Keratinocyte (primary cell): ENCODE results near the gene BTBD17. TPM values are rescaled to one million over a fixed set of nuclear protein-coding genes. Genes with fewer than 3 reads are reported as not detected.

Experiments
- DNase-seq: peaks from one replicate; pipeline ENCODE4 v3.0.0-alpha.2; 2011; ENCODE audit warnings: low read depth, missing footprints, low spot score
- FAIRE-seq: peaks from 2 replicates; lab custom pipeline; 2011; peaks lifted over from hg19 to GRCh38; lab: Jason Lieb, UNC
- H2AFZ ChIP-seq: 2 replicates; pipeline ENCODE4 v1.6.0; 2012; ENCODE audit warnings: low read length, control low read depth, inconsistent platforms; ENCODE audit not compliant: control insufficient read depth
- H3K27ac ChIP-seq: 2 replicates; pipeline ENCODE4 v1.5.1; 2011; ENCODE audit warnings: low read length; ENCODE audit not compliant: control insufficient read depth, insufficient read depth
- H3K27me3 ChIP-seq: 3 replicates; pipeline ENCODE4 v1.6.0; 2011; ENCODE audit warnings: low read length; ENCODE audit not compliant: control insufficient read depth, insufficient read depth; ENCODE audit errors: extremely low read depth
- H3K36me3 ChIP-seq, 2 experiments: 2 replicates in 1 of 2; 3 replicates in 1 of 2; pipeline ENCODE4 v1.5.1; 2011; ENCODE audit warnings: low read length in 2 of 2, mild to moderate bottlenecking in 1 of 2; ENCODE audit not compliant: control insufficient read depth in 2 of 2, insufficient read depth in 2 of 2; ENCODE audit errors: extremely low read depth in 1 of 2
- H3K4me1 ChIP-seq: 3 replicates; pipeline ENCODE4 v1.5.1; 2011; ENCODE audit warnings: low read length; ENCODE audit not compliant: control insufficient read depth, insufficient read depth; ENCODE audit errors: extremely low read depth
- H3K4me2 ChIP-seq: 3 replicates; pipeline ENCODE4 v1.6.0; 2011; ENCODE audit warnings: low read depth, low read length; ENCODE audit not compliant: control insufficient read depth, insufficient read depth; ENCODE audit errors: extremely low read depth
- H3K4me3 ChIP-seq, 3 experiments: fragments of 200-600 bp in 1 of 3; sonication (generic) in 1 of 3; 2 replicates in 2 of 3; 3 replicates in 1 of 3; pipeline ENCODE4 v1.5.1; 2011 to 2016; ENCODE audit warnings: low read length in 3 of 3, mild to moderate bottlenecking in 3 of 3, control low read depth in 2 of 3, inconsistent platforms in 1 of 3, low read depth in 1 of 3, mixed read lengths in 1 of 3, mixed run types in 1 of 3, moderate library complexity in 1 of 3; ENCODE audit not compliant: control insufficient read depth in 2 of 3, insufficient read depth in 2 of 3; ENCODE audit errors: extremely low read depth in 1 of 3
- H3K79me2 ChIP-seq: 2 replicates; pipeline ENCODE4 v1.6.0; 2012; ENCODE audit warnings: low read length; ENCODE audit not compliant: control insufficient read depth, insufficient read depth
- H3K9ac ChIP-seq: 3 replicates; pipeline ENCODE4 v1.6.0; 2011; ENCODE audit warnings: low read length; ENCODE audit not compliant: control insufficient read depth, insufficient read depth; ENCODE audit errors: extremely low read depth
- H3K9me1 ChIP-seq: 3 replicates; pipeline ENCODE4 v1.6.0; 2011; ENCODE audit warnings: low read length; ENCODE audit not compliant: control insufficient read depth, insufficient read depth; ENCODE audit errors: extremely low read depth
- H3K9me3 ChIP-seq: 2 replicates; pipeline ENCODE4 v1.5.1; 2012; ENCODE audit warnings: low read depth, low read length; ENCODE audit not compliant: control insufficient read depth
- H4K20me1 ChIP-seq: 3 replicates; pipeline ENCODE4 v1.6.0; 2011; ENCODE audit warnings: low read length; ENCODE audit not compliant: control insufficient read depth, insufficient read depth; ENCODE audit errors: extremely low read depth
- EZH2 ChIP-seq: IDR thresholded peaks from one replicate; pipeline ENCODE4 v1.6.1; 2012; ENCODE audit warnings: inconsistent platforms, mild to moderate bottlenecking, low read length, moderate library complexity
- dilution Hi-C: fragments of 300-500 bp; cut with MboI; formaldehyde crosslinking; loops from one replicate; pipeline ENCODE4 v1.7.0; 2020; ENCODE audit warnings: low sequenced_read_pairs; ENCODE audit not compliant: extremely low pct_ligation_motif_present
- polyA plus RNA-seq, 5 experiments: library from polyadenylated mRNA; depleted of rRNA in 3 of 5; stranded (reverse) in 3 of 5; stranded (forward) in 1 of 5; unstranded in 1 of 5; fragments of >200 nt; gene quantifications; 1 replicate in 1 of 5; 2 replicates in 3 of 5; 3 replicates in 1 of 5; pipeline versions ENCODE4 v1.2.1 to v1.2.3, GENCODE V29; 2011 to 2012; ENCODE audit warnings: missing spikeins in 2 of 5, low read depth in 1 of 5, low replicate concordance in 1 of 5
- TF ChIP-seq, protein P1 (sequence below), 3 experiments: IDR thresholded peaks in 1 of 3; conservative IDR thresholded peaks in 1 of 3; optimal IDR thresholded peaks in 1 of 3; 2 replicates in 2 of 3; 3 replicates in 1 of 3; pipeline versions ENCODE3 to v1.5.1; 2011; ENCODE audit warnings: low read length in 3 of 3, mild to moderate bottlenecking in 3 of 3, moderate library complexity in 2 of 3, control low read depth in 1 of 3, inconsistent platforms in 1 of 3; ENCODE audit not compliant: insufficient read depth in 2 of 3; ENCODE audit errors: extremely low read depth in 1 of 3

Gene BTBD17
- polyA plus RNA-seq, 1 donor (not counting 4 experiments of a cell fraction or from before 2014, with no cell fraction given) = not detected

DNA sequence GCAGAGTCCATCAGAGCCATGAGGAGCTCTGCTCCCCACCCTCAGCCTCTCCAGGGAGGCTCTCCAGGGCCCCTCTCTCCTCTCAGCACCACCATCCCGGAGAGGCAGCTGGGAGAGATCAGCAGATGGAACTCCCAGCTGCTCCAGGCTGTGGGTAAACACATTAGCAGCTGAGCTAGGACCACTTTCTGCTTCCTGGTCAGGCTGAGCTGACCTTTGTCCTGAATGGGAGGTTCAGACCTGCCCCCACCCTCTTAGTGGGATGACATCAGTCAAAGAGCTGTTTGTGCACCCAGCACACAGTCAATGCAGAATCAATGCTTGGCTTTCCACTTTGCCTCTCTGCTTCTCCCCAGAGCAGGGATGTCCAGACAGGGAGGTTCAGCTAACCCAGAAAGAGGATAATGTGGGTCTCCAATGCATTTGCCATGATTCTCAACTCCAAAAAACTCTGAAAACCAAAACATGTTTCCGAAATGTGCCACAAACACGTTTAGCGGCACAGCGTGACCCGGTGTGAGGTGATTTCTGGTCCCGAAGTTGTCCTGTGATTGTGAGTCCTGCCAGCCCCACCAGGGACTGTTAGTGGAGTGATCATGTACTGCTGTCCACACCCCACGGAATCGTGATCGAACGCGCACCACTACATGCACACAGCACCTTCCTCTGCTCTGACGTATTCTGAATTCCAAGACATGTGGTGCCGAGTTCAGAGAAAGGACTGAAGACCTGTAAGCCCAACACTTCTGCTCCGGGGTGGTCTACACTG, 12.4 kb upstream of the BTBD17 start:
- Histone ChIP-seq H3K27ac (no peak overlapping the region), H3K79me2 (no peaks in the 10 kb centered on the region), H3K4me1 (no peaks in the 10 kb centered on the region), H2AFZ (no peak overlapping the region), H3K4me3 (no peak overlapping the region), H4K20me1 (no peaks in the 10 kb centered on the region), H3K9ac (no peak overlapping the region), H3K9me1 (no peaks in the 10 kb centered on the region), H3K27me3 (peaks cover 6% of the 10 kb centered on the region), H3K36me3 (no peaks in the 10 kb centered on the region), H3K9me3 (no peaks in the 10 kb centered on the region), H3K4me2 (no peak overlapping the region)
- DNase-seq = no peak
- no peak for FAIRE-seq
- no peak for TF ChIP-seq EZH2
- TF ChIP-seq, protein P1, sequence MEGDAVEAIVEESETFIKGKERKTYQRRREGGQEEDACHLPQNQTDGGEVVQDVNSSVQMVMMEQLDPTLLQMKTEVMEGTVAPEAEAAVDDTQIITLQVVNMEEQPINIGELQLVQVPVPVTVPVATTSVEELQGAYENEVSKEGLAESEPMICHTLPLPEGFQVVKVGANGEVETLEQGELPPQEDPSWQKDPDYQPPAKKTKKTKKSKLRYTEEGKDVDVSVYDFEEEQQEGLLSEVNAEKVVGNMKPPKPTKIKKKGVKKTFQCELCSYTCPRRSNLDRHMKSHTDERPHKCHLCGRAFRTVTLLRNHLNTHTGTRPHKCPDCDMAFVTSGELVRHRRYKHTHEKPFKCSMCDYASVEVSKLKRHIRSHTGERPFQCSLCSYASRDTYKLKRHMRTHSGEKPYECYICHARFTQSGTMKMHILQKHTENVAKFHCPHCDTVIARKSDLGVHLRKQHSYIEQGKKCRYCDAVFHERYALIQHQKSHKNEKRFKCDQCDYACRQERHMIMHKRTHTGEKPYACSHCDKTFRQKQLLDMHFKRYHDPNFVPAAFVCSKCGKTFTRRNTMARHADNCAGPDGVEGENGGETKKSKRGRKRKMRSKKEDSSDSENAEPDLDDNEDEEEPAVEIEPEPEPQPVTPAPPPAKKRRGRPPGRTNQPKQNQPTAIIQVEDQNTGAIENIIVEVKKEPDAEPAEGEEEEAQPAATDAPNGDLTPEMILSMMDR (optimal IDR thresholded peaks at IDR 0.05 in 1 of 3, IDR thresholded peaks at IDR 0.05 in 1 of 3, conservative IDR thresholded peaks at IDR 0.05 in 1 of 3; ENCODE audit: extremely low read depth in 1 of 3, insufficient read depth in 2 of 3, low read length in 3 of 3) = no peak
- dilution Hi-C loops = no loop called here

DNA sequence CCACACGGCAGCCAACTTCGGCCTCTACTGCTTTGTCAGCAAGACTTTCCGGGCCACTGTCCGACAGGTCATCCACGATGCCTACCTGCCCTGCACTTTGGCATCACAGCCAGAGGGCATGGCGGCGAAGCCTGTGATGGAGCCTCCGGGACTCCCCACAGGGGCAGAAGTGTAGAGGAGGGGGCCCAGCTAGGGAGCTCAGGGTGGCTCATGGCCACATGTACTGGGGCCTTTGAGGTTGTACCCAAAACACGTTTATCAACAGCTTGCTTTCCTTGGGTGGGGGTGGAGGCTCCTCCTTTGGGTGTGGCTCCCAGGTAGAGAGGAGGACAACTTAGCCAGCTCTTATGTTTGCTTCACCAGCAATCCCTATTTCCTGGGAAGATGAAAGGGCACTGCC, 10.8 kb upstream of the BTBD17 start:
- peaks cover 15% of the 10 kb centered on the region for H3K27me3 ChIP-seq

More for the DNA sequence above, 10.8 kb upstream of the BTBD17 start:
- TF ChIP-seq, protein P1 (optimal IDR thresholded peaks at IDR 0.05 in 1 of 3, IDR thresholded peaks at IDR 0.05 in 1 of 3, conservative IDR thresholded peaks at IDR 0.05 in 1 of 3; ENCODE audit: extremely low read depth in 1 of 3, insufficient read depth in 2 of 3, low read length in 3 of 3) = no peak
- TF ChIP-seq EZH2 = no peak
- DNase-seq = no peak
- Histone ChIP-seq H3K36me3 (no peaks in the 10 kb centered on the region), H3K9me3 (no peaks in the 10 kb centered on the region), H3K9ac (no peak overlapping the region), H4K20me1 (peaks cover 2% of the 10 kb centered on the region), H3K4me2 (no peak overlapping the region), H3K27ac (no peak overlapping the region), H3K9me1 (no peaks in the 10 kb centered on the region), H3K4me3 (no peak overlapping the region), H2AFZ (no peak overlapping the region), H3K79me2 (no peaks in the 10 kb centered on the region), H3K4me1 (peaks cover 4% of the 10 kb centered on the region)
- FAIRE-seq = no peak
- dilution Hi-C loops = no loop called here
